ENCODE measurements around the gene LSM14A. TPM values are rescaled to one million over a fixed set of nuclear protein-coding genes. Genes with fewer than 3 reads are reported as not detected.

The LSM14A gene
- total RNA-seq, 1 donor from 2014 or later = 65.4 TPM

GRCh38 chr19:34228347-34228746, 56.0 kb downstream of the LSM14A start:
- Histone ChIP-seq H3K9me3 (replicated peaks) (no peaks in the 10 kb centered on the region), H3K27ac (replicated peaks) (no peak overlapping the region), H3K4me1 (peaks cover 22% of the 10 kb centered on the region), H3K27me3 (ENCODE audit: low read depth) (no peaks in the 10 kb centered on the region), H3K4me3 (no peak overlapping the region), H3K36me3 (peaks cover 70% of the 10 kb centered on the region)
- no peak for TF ChIP-seq CTCF (IDR thresholded peaks at IDR 0.05; ENCODE audit: borderline replicate concordance)
- intact Hi-C loops (cut with micrococcal nuclease) = loop anchor here (10.0 kb wide), 1 partner anchor 116 kb away; no protein-coding TSS in a partner anchor
- no peak for DNase-seq

- H3K9me3 ChIP-seq (replicated peaks) = no peaks in the 10 kb centered on the region
- no peaks in the 10 kb centered on the region for H3K27me3 ChIP-seq (ENCODE audit: low read depth)
- H3K27ac ChIP-seq (replicated peaks) = no peak overlapping the region
- no peak for TF ChIP-seq CTCF (IDR thresholded peaks at IDR 0.05; ENCODE audit: borderline replicate concordance)
- H3K36me3 ChIP-seq = peaks cover 66% of the 10 kb centered on the region
- intact Hi-C loops (cut with micrococcal nuclease) = loop anchor here (10.0 kb wide), 1 partner anchor 116 kb away; no protein-coding TSS in a partner anchor
- DNase-seq = no peak
- H3K4me3 ChIP-seq = no peak overlapping the region
- peaks cover 25% of the 10 kb centered on the region for H3K4me1 ChIP-seq
Measured at GRCh38 chr19:34228762-34229161, 56.5 kb downstream of the LSM14A start.

GRCh38 chr19:34229721-34230120, 57.4 kb downstream of the LSM14A start:
- Histone ChIP-seq H3K27me3 (ENCODE audit: low read depth) (no peaks in the 10 kb centered on the region), H3K36me3 (peaks cover 58% of the 10 kb centered on the region), H3K4me3 (no peak overlapping the region), H3K4me1 (peaks cover 25% of the 10 kb centered on the region), H3K9me3 (replicated peaks) (no peaks in the 10 kb centered on the region), H3K27ac (replicated peaks) (no peak overlapping the region)
- DNase-seq = no peak
- intact Hi-C loops (cut with micrococcal nuclease) = loop anchor here (10.0 kb wide), 1 partner anchor 115 kb away; no protein-coding TSS in a partner anchor
- TF ChIP-seq CTCF (IDR thresholded peaks at IDR 0.05; ENCODE audit: borderline replicate concordance) = no peak

- Histone ChIP-seq H3K4me3 (no peak overlapping the region), H3K27ac (replicated peaks) (no peak overlapping the region), H3K36me3 (peaks cover 47% of the 10 kb centered on the region), H3K27me3 (ENCODE audit: low read depth) (no peaks in the 10 kb centered on the region), H3K4me1 (peaks cover 25% of the 10 kb centered on the region), H3K9me3 (replicated peaks) (no peaks in the 10 kb centered on the region)
- no peak for TF ChIP-seq CTCF (IDR thresholded peaks at IDR 0.05; ENCODE audit: borderline replicate concordance)
- no peak for DNase-seq
- intact Hi-C loops (cut with micrococcal nuclease) = no loop called here
Measured at GRCh38 chr19:34230820-34231219, 58.5 kb downstream of the LSM14A start.

GRCh38 chr19:34231439-34231838, 59.1 kb downstream of the LSM14A start:
- no peak for TF ChIP-seq CTCF (IDR thresholded peaks at IDR 0.05; ENCODE audit: borderline replicate concordance)
- H3K36me3 ChIP-seq = peaks cover 40% of the 10 kb centered on the region
- intact Hi-C loops (cut with micrococcal nuclease) = no loop called here
- H3K27ac ChIP-seq (replicated peaks) = no peak overlapping the region
- no peak for DNase-seq
- H3K27me3 ChIP-seq (ENCODE audit: low read depth) = no peaks in the 10 kb centered on the region
- no peak overlapping the region for H3K4me3 ChIP-seq
- H3K4me1 ChIP-seq = peaks cover 25% of the 10 kb centered on the region
- no peaks in the 10 kb centered on the region for H3K9me3 ChIP-seq (replicated peaks)

Data from left ventricle myocardium inferior (tissue), 1 donor.